NCI-H1436 (cell line): ENCODE results near the gene DYSF.
A peak's percentile ranks its signal among the peaks of the same experiment; 100 is the strongest.

ENCODE experiments used
- DNase-seq: peaks from one replicate; lab custom pipeline; 2025; lab: John Stamatoyannopoulos, UW

The DYSF gene

GRCh38 chr2:71502941-71503738, 49.8 kb downstream of the DYSF start:
- DNase-seq: no peak

- no peak for DNase-seq
Measured at GRCh38 chr2:71503837-71504236, 50.5 kb downstream of the DYSF start.

GRCh38 chr2:71504611-71505010, 51.2 kb downstream of the DYSF start:
- no peak for DNase-seq

- no peak for DNase-seq
Measured at GRCh38 chr2:71505086-71505769, 51.9 kb downstream of the DYSF start.

- no peak for DNase-seq
Measured at GRCh38 chr2:71505770-71506140, 52.4 kb downstream of the DYSF start.

- no peak for DNase-seq
Measured at GRCh38 chr2:71506222-71507153, 53.1 kb downstream of the DYSF start.

GRCh38 chr2:71507476-71507875, 54.1 kb downstream of the DYSF start:
- no peak for DNase-seq

GRCh38 chr2:71510196-71510807, 56.9 kb downstream of the DYSF start:
- peak; percentile 54 for DNase-seq

GRCh38 chr2:71510938-71511337, 57.6 kb downstream of the DYSF start:
- DNase-seq: no peak

GRCh38 chr2:71511776-71512175, 58.4 kb downstream of the DYSF start:
- no peak for DNase-seq

- DNase-seq: no peak
Measured at GRCh38 chr2:71512386-71512785, 59.0 kb downstream of the DYSF start.

- DNase-seq: no peak
Measured at GRCh38 chr2:71513096-71513495, 59.7 kb downstream of the DYSF start.

GRCh38 chr2:71513721-71514120, 60.4 kb downstream of the DYSF start:
- DNase-seq: no peak

- no peak for DNase-seq
Measured at GRCh38 chr2:71516253-71516888, 63.0 kb downstream of the DYSF start.

- no peak for DNase-seq
Measured at GRCh38 chr2:71517851-71518250, 64.5 kb downstream of the DYSF start.

- DNase-seq: no peak
Measured at GRCh38 chr2:71521436-71521950, 68.1 kb downstream of the DYSF start.

GRCh38 chr2:71524476-71524875, 71.1 kb downstream of the DYSF start:
- no peak for DNase-seq

GRCh38 chr2:71526141-71526540, 72.8 kb downstream of the DYSF start:
- no peak for DNase-seq

GRCh38 chr2:71526975-71527374, 73.6 kb downstream of the DYSF start:
- DNase-seq: no peak

- no peak for DNase-seq
Measured at GRCh38 chr2:71528131-71528591, 74.8 kb downstream of the DYSF start.

- DNase-seq: no peak
Measured at GRCh38 chr2:71528749-71529148, 75.4 kb downstream of the DYSF start.
